H1 (cell line): ENCODE data around the gene OR4K17. TPM values are rescaled to one million over a fixed set of nuclear protein-coding genes. Genes with fewer than 3 reads are reported as not detected.

Experiments used
- polyA plus RNA-seq, 7 experiments: library from polyadenylated mRNA; depleted of rRNA in 3 of 7; stranded (reverse) in 5 of 7; unstranded in 2 of 7; fragments of >200 nt in 5 of 7; fragments of 200-250 nt in 2 of 7; gene quantifications; 1 replicate in 5 of 7; 2 replicates in 1 of 7; 4 replicates in 1 of 7; pipeline versions ENCODE4 v1.2.1 to v1.2.3, GENCODE V29; 2011 to 2013; ENCODE audit warnings: missing spikeins in 2 of 7, mixed read lengths in 2 of 7
- small RNA-seq: library from polyadenylated mRNA; stranded (forward); fragments of <200 nt; extraction: miRNeasy Mini kit (QIAGEN cat#:217004); gene quantifications from one replicate; pipeline ENCODE3, GENCODE V24; 2013; ENCODE audit not compliant: insufficient read depth
- total RNA-seq: library from RNA; stranded (reverse); fragmentation: NEBNext Ultra II Directional; extraction: Animal tissue kit (Norgen Biotek cat#: 25700); gene quantifications from 2 replicates; pipeline ENCODE4 v1.2.1, GENCODE V29; 2021

OR4K17 gene
- total and polyA plus RNA-seq, 2 of the 8 experiments (the other 6 are each of a cell fraction or from before 2014, with no cell fraction given) = not detected

Small RNA genes within 50 kb of the gene (small RNA-seq; reads per million reads assigned to genes)
- not detected for gene RNA5SP380

Other genes with a start within 250 kb of the OR4K17 start
- gene OR4K2, start 235.6 kb upstream of the OR4K17 start, total RNA-seq = not detected in 2 replicates
- not detected in 2 replicates for gene OR4K2, start 235.6 kb upstream of the OR4K17 start, polyA plus RNA-seq (2011; rRNA removed)
- gene OR4K5, start 190.1 kb upstream of the OR4K17 start, total RNA-seq = not detected in 2 replicates
- not detected in 2 replicates for gene OR4K5, start 190.1 kb upstream of the OR4K17 start, polyA plus RNA-seq (2011; rRNA removed)
- gene OR4K1, start 179.8 kb upstream of the OR4K17 start, total RNA-seq = not detected in 2 replicates
- gene OR4K1, start 179.8 kb upstream of the OR4K17 start, polyA plus RNA-seq (2011; rRNA removed) = not detected in 2 replicates
- not detected in 2 replicates for gene OR4K15, start 135.1 kb upstream of the OR4K17 start, total RNA-seq
- gene OR4K15, start 135.1 kb upstream of the OR4K17 start, polyA plus RNA-seq (2011; rRNA removed) = not detected in 2 replicates
- gene OR4Q2, start 108.6 kb upstream of the OR4K17 start, total RNA-seq = not detected in 2 replicates
- not detected in 2 replicates for gene OR4Q2, start 108.6 kb upstream of the OR4K17 start, polyA plus RNA-seq (2011; rRNA removed)
- gene OR4K14, start 91.4 kb upstream of the OR4K17 start, total RNA-seq = not detected in 2 replicates
- gene OR4K14, start 91.4 kb upstream of the OR4K17 start, polyA plus RNA-seq (2011; rRNA removed) = not detected in 2 replicates
- gene OR4K13, start 74.7 kb upstream of the OR4K17 start, total RNA-seq = not detected in 2 replicates
- not detected in 2 replicates for gene OR4K13, start 74.7 kb upstream of the OR4K17 start, polyA plus RNA-seq (2011; rRNA removed)
- gene OR4L1, start 50.7 kb upstream of the OR4K17 start, total RNA-seq = not detected in 2 replicates
- gene OR4L1, start 50.7 kb upstream of the OR4K17 start, polyA plus RNA-seq (2011; rRNA removed) = not detected in 2 replicates
- not detected in 2 replicates for gene OR4N5, start 28.1 kb downstream of the OR4K17 start, total RNA-seq
- not detected in 2 replicates for gene OR4N5, start 28.1 kb downstream of the OR4K17 start, polyA plus RNA-seq (2011; rRNA removed)
- not detected in 2 replicates for gene OR11G2, start 80.2 kb downstream of the OR4K17 start, total RNA-seq
- gene OR11G2, start 80.2 kb downstream of the OR4K17 start, polyA plus RNA-seq (2011; rRNA removed) = not detected in 2 replicates
- not detected in 2 replicates for gene OR11H6, start 113.0 kb downstream of the OR4K17 start, total RNA-seq
- not detected in 2 replicates for gene OR11H6, start 113.0 kb downstream of the OR4K17 start, polyA plus RNA-seq (2011; rRNA removed)
- not detected in 2 replicates for gene OR11H7, start 118.2 kb downstream of the OR4K17 start, total RNA-seq
- gene OR11H7, start 118.2 kb downstream of the OR4K17 start, polyA plus RNA-seq (2011; rRNA removed) = not detected in 2 replicates
- gene OR11H4, start 128.5 kb downstream of the OR4K17 start, total RNA-seq = not detected in 2 replicates
- not detected in 2 replicates for gene OR11H4, start 128.5 kb downstream of the OR4K17 start, polyA plus RNA-seq (2011; rRNA removed)
- gene TTC5, start 195.2 kb downstream of the OR4K17 start, total RNA-seq = 18.0 and 20.7 TPM in 2 replicates
- gene TTC5, start 195.2 kb downstream of the OR4K17 start, polyA plus RNA-seq (2011; rRNA removed) = 6.4 and 9.1 TPM in 2 replicates
- 156 and 173 TPM in 2 replicates for gene CCNB1IP1, start 222.5 kb downstream of the OR4K17 start, total RNA-seq
- 180 and 277 TPM in 2 replicates for gene CCNB1IP1, start 222.5 kb downstream of the OR4K17 start, polyA plus RNA-seq (2011; rRNA removed)
- 41.7 and 42.9 TPM in 2 replicates for gene PARP2, start 232.9 kb downstream of the OR4K17 start, total RNA-seq
- 14.8 and 27.7 TPM in 2 replicates for gene PARP2, start 232.9 kb downstream of the OR4K17 start, polyA plus RNA-seq (2011; rRNA removed)